Measurements from ENCODE around the gene ZNF202.

DNA sequence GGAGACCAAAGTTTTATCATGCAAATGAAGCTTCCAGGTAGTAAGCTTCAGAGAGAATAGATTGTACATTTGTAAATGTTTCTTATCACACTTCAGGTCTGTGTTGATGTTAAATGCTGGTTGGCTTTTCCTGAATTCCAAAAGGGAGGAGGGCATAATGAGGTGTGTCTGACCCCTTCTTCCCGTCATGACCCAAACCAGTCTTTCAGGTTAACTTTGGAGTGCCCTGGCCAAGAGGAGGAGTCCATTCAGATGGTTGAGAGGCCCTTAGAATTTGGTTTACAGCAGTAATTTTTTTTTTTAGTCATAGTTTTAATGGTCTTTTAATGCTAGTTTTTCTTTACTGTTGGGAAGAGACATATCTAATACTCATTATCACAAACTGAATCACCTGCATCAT, 10.3 kb upstream of the ZNF202 start:
- TF ChIP-seq, protein P1, sequence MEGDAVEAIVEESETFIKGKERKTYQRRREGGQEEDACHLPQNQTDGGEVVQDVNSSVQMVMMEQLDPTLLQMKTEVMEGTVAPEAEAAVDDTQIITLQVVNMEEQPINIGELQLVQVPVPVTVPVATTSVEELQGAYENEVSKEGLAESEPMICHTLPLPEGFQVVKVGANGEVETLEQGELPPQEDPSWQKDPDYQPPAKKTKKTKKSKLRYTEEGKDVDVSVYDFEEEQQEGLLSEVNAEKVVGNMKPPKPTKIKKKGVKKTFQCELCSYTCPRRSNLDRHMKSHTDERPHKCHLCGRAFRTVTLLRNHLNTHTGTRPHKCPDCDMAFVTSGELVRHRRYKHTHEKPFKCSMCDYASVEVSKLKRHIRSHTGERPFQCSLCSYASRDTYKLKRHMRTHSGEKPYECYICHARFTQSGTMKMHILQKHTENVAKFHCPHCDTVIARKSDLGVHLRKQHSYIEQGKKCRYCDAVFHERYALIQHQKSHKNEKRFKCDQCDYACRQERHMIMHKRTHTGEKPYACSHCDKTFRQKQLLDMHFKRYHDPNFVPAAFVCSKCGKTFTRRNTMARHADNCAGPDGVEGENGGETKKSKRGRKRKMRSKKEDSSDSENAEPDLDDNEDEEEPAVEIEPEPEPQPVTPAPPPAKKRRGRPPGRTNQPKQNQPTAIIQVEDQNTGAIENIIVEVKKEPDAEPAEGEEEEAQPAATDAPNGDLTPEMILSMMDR (IDR thresholded peaks at IDR 0.05): no peak
- TF ChIP-seq POLR2A (IDR thresholded peaks at IDR 0.05): no peak
- no peak for TF ChIP-seq POLR2AphosphoS5 (IDR thresholded peaks at IDR 0.05)

Measured in prostate gland (tissue), 2 donors.